GM12874 (cell line): ENCODE measurements around the gene ADAMTS8.

ENCODE experiments used
- TF ChIP-seq, protein P1 (sequence below): IDR thresholded peaks from 2 replicates; pipeline ENCODE4 v1.5.1; 2011; ENCODE audit warnings: low read depth, mild to moderate bottlenecking, control low read depth, low read length, moderate library complexity; ENCODE audit not compliant: insufficient read depth

ADAMTS8 gene

DNA sequence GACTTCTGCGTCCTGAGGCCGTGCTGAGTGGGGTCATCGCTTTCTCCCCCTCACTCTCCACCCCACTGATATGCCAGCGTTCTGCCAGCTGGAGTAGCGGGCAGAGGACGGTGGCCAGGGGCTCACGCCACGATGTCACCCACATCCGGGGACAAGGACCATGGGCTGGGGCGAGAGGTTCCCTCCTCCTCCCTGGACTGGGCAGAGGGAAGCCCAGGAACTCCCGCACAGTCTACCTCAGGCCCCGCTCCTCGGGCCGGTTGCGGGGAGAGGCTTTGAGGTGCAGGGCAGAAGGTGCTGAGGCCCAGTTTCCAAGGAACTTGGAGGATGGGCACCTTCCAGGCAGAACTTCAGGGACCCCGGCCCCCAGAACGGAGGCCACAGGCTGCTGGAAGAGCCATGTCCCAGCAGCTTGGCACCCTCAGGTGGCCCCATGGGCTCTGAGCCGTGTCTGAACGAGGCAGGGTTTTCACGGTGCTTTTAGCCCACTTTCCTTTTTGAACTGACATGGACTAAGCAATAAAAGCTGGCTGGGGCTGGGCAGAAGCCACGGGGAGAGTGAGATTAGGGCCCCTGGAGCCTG lies 45.5 kb upstream of the ADAMTS8 start:
- TF ChIP-seq, protein P1, sequence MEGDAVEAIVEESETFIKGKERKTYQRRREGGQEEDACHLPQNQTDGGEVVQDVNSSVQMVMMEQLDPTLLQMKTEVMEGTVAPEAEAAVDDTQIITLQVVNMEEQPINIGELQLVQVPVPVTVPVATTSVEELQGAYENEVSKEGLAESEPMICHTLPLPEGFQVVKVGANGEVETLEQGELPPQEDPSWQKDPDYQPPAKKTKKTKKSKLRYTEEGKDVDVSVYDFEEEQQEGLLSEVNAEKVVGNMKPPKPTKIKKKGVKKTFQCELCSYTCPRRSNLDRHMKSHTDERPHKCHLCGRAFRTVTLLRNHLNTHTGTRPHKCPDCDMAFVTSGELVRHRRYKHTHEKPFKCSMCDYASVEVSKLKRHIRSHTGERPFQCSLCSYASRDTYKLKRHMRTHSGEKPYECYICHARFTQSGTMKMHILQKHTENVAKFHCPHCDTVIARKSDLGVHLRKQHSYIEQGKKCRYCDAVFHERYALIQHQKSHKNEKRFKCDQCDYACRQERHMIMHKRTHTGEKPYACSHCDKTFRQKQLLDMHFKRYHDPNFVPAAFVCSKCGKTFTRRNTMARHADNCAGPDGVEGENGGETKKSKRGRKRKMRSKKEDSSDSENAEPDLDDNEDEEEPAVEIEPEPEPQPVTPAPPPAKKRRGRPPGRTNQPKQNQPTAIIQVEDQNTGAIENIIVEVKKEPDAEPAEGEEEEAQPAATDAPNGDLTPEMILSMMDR = no peak

DNA sequence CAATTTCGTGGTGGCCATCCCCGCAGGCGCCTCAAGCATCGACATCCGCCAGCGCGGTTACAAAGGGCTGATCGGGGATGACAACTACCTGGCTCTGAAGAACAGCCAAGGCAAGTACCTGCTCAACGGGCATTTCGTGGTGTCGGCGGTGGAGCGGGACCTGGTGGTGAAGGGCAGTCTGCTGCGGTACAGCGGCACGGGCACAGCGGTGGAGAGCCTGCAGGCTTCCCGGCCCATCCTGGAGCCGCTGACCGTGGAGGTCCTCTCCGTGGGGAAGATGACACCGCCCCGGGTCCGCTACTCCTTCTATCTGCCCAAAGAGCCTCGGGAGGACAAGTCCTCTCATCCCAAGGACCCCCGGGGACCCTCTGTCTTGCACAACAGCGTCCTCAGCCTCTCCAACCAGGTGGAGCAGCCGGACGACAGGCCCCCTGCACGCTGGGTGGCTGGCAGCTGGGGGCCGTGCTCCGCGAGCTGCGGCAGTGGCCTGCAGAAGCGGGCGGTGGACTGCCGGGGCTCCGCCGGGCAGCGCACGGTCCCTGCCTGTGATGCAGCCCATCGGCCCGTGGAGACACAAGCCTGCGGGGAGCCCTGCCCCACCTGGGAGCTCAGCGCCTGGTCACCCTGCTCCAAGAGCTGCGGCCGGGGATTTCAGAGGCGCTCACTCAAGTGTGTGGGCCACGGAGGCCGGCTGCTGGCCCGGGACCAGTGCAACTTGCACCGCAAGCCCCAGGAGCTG lies 44.8 kb upstream of the ADAMTS8 start:
- TF ChIP-seq, protein P1 = no peak

DNA sequence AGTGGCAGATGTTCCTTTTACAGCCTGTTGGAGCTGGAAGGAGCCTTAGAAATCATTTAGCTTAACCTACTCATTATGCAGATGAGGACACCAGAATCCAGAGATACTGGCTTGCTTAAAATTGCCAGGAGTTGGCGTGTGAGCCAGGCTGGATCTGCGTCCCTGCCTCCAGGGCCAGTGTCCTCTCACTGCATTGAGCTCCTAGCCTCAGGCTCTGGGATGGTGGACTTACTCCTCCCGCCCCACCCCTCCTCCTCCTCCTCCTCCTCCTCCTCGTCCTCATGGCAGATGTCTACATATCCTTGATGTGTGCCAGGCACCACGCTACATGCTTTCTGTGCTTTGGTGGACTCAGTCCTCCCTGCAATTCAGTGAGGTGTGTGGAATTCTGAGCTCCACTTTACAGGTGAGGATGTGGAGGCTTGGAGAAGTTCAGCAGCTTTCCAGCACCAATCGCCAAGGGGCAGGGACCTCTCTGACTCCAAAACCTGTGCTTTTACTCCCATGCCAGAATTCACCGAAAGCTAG lies 44.1 kb upstream of the ADAMTS8 start:
- TF ChIP-seq, protein P1 = no peak

DNA sequence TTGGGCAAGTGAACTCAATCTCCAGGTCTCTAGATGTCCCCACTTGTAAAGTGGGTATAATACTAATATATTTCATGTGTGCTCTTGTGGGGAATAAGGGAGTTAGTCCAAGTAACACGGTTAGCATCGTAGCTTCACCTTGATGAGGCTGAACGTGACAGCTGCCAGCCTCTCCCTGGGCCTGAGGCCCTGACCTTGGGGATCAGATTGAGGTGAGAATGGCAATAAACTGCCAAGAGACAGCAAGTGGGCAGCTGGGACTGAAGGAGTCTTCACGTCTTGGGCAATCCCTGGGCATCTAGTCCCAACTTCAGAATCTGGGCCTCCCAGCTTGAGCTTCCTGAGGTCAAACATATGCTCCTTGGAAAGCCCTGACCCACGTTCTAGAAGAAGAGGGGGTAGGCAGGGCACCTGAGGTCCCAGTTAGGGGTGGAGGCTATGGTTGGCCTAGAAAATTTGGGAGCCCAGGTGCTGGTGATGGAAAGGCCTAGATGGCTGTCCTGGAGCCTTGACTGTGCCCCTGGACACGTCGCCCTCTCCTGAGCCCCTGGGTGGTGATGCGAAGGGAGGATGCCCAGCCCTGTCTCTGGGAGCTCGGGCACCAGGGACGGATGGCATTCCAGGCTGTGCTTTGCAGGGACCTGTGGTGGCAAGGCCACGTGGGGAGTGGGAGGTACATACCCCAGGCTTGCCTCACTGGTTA lies 43.5 kb upstream of the ADAMTS8 start:
- TF ChIP-seq, protein P1 = no peak

DNA sequence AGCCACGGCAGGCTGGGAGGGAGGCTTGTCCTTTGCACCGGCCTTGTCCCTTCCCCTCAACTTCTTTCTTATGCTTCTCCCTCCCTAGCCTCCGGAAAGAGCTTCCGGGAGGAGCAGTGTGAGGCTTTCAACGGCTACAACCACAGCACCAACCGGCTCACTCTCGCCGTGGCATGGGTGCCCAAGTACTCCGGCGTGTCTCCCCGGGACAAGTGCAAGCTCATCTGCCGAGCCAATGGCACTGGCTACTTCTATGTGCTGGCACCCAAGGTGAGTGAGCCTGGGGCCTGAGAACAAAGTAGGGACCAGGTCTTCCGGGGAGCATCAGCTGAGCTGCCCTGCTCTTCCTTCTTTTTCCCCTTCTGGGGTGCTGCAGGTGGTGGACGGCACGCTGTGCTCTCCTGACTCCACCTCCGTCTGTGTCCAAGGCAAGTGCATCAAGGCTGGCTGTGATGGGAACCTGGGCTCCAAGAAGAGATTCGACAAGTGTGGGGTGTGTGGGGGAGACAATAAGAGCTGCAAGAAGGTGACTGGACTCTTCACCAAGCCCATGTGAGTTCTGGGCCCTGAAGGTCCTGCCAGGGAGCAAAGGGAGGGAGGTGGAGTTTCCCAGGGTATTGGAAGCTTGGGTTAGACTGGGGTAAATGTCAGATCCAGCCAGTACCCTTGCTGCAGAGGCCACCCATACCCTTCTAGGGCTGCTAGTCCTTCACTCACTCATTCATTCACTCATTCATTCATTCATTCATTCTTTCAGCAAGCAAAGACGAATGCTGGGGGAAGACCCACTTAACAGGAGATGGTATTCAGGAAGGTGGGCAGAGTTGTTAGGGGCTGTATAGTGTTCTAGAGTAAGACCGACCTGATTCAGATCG lies 42.7 kb upstream of the ADAMTS8 start:
- TF ChIP-seq, protein P1 = no peak

DNA sequence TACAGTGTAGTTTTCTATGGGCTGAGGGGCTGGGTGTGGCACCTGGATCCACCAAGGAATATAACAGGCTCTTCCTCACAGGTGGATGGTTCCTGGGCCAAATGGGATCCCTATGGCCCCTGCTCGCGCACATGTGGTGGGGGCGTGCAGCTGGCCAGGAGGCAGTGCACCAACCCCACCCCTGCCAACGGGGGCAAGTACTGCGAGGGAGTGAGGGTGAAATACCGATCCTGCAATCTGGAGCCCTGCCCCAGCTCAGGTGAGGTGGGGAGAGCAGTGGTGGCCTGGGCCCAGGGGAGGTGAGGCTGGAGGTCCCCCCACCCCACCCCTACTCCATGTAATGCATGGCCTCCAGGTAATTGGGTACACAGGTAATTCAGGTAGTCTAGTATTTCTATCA lies 40.8 kb upstream of the ADAMTS8 start:
- TF ChIP-seq, protein P1 = no peak
